Measurements from ENCODE around the gene CSAD. TPM values are rescaled to one million over a fixed set of nuclear protein-coding genes. Genes with fewer than 3 reads are reported as not detected.

The CSAD gene
- total and polyA plus RNA-seq, 2 experiments from 2014 or later, result 7.2 to 29.4 TPM

DNA sequence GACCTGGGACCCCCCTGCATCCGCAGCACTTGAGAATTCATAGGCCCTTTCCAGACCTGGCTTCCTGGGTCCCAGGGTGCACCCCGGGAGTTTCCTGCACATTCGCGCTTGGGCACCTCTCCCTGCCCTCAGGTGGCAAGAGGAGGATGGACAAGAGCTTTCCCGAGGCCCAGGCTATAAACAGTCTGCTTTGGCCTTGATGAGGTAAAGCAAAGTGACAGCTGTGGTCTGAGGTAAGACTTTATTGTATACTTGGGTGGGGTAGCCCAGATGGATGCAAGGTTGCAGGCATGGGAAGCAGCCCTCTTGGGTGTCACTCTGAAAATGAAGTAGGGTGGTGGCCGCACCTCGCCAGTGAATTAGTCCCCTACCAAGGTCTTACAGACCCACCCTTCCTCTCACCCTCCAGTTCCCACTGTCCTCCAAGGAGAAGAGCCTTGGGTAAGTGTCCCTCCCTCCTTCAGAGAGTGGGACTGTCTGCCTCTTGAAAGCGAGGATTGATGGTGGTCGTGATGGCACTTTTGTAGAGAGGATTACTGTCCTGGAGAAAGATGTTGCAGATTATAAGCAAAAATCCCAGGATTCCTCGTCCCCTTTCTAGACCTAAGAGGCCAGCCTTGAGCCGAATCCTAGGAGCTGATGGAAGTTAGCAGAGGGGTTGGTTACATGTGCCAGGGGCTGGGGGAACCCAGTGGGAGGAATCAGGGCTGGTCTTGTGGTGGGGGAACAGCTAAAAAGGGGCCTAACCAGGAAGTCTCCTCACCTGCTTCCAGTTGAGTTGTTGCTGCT, 10.6 kb upstream of the CSAD start:
- peaks cover 17% of the 10 kb centered on the region for H3K36me3 ChIP-seq
- TF ChIP-seq, protein P1, sequence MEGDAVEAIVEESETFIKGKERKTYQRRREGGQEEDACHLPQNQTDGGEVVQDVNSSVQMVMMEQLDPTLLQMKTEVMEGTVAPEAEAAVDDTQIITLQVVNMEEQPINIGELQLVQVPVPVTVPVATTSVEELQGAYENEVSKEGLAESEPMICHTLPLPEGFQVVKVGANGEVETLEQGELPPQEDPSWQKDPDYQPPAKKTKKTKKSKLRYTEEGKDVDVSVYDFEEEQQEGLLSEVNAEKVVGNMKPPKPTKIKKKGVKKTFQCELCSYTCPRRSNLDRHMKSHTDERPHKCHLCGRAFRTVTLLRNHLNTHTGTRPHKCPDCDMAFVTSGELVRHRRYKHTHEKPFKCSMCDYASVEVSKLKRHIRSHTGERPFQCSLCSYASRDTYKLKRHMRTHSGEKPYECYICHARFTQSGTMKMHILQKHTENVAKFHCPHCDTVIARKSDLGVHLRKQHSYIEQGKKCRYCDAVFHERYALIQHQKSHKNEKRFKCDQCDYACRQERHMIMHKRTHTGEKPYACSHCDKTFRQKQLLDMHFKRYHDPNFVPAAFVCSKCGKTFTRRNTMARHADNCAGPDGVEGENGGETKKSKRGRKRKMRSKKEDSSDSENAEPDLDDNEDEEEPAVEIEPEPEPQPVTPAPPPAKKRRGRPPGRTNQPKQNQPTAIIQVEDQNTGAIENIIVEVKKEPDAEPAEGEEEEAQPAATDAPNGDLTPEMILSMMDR (IDR thresholded peaks at IDR 0.05; ENCODE audit: low read depth, low read length), result no peak
- DNase-seq (ENCODE audit: low read depth in 1 of 2, low spot score in 1 of 2), result no peak
- no peaks in the 10 kb centered on the region for H3K9me3 ChIP-seq (ENCODE audit: low read depth)
- peak overlapping the region; percentile 63 for H3K27ac ChIP-seq
- no peaks in the 10 kb centered on the region for H3K4me1 ChIP-seq (ENCODE audit: low read depth)
- H3K27me3 ChIP-seq, result no peaks in the 10 kb centered on the region
- no peak overlapping the region for H3K4me3 ChIP-seq

DNA sequence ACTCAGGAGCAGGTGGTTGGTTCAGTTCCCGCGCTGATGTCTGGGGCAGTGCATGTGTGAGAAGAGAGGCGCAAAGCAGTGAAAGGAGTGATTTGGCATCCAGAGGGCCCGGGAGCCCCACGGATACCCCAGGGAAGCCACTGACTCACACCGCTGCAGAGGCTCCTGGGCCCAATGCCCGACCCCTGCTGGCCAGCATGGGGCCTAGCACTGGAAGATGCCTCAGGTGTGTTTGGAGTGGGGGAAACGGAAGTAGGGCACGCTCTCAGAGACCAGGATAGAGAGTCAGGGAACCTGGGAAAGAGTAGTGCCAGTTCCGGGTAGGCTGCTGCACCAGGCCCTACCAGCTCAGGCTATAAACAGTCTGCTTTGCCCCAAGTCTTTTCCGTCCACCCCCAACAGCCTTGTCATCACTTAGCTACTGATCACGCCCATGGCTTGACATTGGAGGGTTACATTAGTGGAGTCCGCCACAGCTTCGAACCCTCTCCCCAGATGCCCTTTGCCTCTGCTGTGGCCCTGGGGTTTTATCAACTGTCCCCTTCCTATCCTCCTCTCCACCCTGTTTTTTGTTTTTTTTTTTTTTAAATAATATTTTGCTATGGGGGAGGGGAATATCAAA, 9.5 kb upstream of the CSAD start:
- TF ChIP-seq, protein P1 (IDR thresholded peaks at IDR 0.05; ENCODE audit: low read depth, low read length), result peak; percentile 93
- no peaks in the 10 kb centered on the region for H3K4me1 ChIP-seq (ENCODE audit: low read depth)
- H3K4me3 ChIP-seq, result no peak overlapping the region
- peak; percentile 53 to 76 for DNase-seq (ENCODE audit: low read depth in 1 of 2, low spot score in 1 of 2)
- peaks cover 26% of the 10 kb centered on the region for H3K36me3 ChIP-seq
- no peak overlapping the region for H3K27ac ChIP-seq
- H3K9me3 ChIP-seq (ENCODE audit: low read depth), result no peaks in the 10 kb centered on the region
- H3K27me3 ChIP-seq, result no peaks in the 10 kb centered on the region

DNA sequence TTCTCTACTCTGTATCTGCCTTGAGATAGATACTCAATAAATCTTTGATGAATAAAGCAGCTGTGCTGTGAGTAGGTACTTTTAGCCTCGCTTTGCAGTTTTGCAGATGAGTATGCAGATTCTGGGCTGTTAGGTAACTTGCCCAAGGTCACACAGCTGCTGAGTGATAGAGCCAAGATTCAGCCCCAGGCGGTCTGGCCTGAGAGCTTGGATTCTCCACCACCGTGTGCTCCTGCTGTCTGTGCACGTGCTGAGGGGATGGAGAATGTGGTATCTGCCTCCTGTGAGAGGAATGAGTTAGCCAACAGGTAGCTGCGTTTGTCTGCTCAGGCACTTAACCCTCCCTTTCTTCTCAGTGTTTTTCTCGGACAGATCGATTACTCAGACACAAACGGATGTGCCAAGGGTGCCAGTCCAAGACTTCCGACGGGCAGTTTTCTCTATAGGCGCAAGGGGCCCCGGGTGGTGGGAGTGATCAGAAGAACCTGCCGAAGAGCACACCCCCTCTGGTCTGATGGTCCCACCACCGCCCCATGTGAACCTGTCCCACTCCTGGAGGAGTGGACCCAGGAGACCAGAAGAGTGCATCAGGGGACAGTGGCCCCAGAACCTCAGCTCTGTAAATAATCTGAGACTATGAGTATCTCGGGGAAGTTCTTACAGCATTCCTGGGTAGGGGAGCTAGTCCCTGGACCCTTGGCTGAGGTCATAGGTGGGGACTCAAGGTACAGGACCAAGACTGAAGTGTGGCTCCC, 6.6 kb upstream of the CSAD start:
- peaks cover 50% of the 10 kb centered on the region for H3K36me3 ChIP-seq
- TF ChIP-seq, protein P1 (IDR thresholded peaks at IDR 0.05; ENCODE audit: low read depth, low read length), result no peak
- peaks cover 6% of the 10 kb centered on the region for H3K4me1 ChIP-seq (ENCODE audit: low read depth)
- no peak overlapping the region for H3K4me3 ChIP-seq
- no peak for DNase-seq (ENCODE audit: low read depth in 1 of 2, low spot score in 1 of 2)
- H3K27ac ChIP-seq, result no peak overlapping the region
- H3K9me3 ChIP-seq (ENCODE audit: low read depth), result no peaks in the 10 kb centered on the region
- H3K27me3 ChIP-seq, result no peaks in the 10 kb centered on the region

DNA sequence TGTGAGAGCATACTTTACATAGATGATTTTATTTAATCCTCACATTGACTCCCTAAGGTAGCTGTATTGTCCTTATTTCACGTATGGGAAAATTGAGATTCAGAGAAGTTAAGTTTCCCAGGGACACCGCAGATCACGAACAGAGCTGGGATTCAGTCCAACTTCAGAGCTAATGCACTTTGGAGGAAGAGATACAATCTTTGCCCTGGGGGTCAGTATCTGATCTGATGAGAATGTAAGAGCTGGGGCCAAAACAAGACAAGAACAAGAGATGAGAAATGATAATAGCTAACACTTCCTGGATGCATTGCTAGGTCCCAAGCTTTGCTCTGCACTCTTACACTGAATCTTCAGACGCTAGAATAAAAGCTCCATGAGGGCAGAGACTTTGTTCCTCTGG, 6.0 kb upstream of the CSAD start:
- no peaks in the 10 kb centered on the region for H3K9me3 ChIP-seq (ENCODE audit: low read depth)
- no peak overlapping the region for H3K4me3 ChIP-seq
- no peaks in the 10 kb centered on the region for H3K27me3 ChIP-seq
- H3K27ac ChIP-seq, result no peak overlapping the region
- peaks cover 12% of the 10 kb centered on the region for H3K4me1 ChIP-seq (ENCODE audit: low read depth)
- TF ChIP-seq, protein P1 (IDR thresholded peaks at IDR 0.05; ENCODE audit: low read depth, low read length), result no peak
- no peak for DNase-seq (ENCODE audit: low read depth in 1 of 2, low spot score in 1 of 2)
- H3K36me3 ChIP-seq, result peaks cover 56% of the 10 kb centered on the region

DNA sequence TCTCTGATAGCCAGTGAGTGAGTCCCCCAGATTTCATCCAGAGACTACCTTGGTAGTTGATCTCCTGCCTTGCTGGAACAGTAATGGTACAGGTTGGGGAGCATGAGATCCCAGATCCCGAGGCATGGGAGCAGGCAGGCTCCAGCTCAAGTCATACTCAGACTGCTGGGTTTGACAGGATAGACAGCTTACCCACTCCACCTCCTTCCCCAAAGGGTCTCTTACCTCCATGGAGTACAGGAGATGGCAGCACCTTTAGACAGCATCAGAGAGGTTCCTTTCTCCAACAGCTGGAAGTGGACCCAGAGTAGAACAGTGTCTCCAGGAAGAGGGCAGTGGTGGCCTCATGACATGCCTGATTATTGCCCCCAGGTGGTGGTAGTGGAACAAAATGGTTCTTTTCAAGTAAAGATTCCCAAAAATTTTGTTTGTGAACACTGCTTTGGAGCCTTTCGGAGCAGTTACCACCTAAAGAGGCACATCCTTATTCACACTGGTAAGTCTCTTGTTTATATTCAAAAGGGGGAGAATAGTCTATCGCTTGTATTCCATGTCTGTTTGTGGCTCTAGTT, 4.9 kb upstream of the CSAD start:
- Histone ChIP-seq H3K4me3 (no peak overlapping the region), H3K4me1 (ENCODE audit: low read depth) (peaks cover 16% of the 10 kb centered on the region), H3K27ac (no peak overlapping the region), H3K27me3 (no peaks in the 10 kb centered on the region), H3K36me3 (peaks cover 56% of the 10 kb centered on the region), H3K9me3 (ENCODE audit: low read depth) (no peaks in the 10 kb centered on the region)
- DNase-seq (ENCODE audit: low read depth in 1 of 2, low spot score in 1 of 2), result no peak
- TF ChIP-seq, protein P1 (IDR thresholded peaks at IDR 0.05; ENCODE audit: low read depth, low read length), result peak; percentile 3

All from cardiac muscle cell (in vitro differentiated cells and primary cell).